ENCODE measurements around the gene KBTBD6.

DNA sequence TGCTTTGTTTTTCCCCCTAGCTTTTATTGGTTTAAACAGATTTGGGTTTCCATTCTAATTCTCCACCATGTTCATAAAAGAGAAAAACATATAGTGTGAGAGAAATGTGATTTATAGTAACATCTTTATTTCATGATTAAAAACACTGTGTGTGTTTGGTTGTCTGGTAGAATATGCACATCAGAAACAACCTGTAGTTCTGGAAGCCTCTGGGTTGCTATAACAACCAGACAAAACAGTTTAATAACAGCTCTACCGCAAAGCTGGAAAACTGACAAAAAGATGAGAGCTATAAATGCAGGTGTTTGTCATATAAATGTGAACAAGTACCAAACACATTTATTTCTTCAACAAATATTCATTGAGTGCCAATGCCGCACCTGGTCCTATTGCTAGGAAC, 9.8 kb downstream of the KBTBD6 start:
- TF ChIP-seq, protein P1, sequence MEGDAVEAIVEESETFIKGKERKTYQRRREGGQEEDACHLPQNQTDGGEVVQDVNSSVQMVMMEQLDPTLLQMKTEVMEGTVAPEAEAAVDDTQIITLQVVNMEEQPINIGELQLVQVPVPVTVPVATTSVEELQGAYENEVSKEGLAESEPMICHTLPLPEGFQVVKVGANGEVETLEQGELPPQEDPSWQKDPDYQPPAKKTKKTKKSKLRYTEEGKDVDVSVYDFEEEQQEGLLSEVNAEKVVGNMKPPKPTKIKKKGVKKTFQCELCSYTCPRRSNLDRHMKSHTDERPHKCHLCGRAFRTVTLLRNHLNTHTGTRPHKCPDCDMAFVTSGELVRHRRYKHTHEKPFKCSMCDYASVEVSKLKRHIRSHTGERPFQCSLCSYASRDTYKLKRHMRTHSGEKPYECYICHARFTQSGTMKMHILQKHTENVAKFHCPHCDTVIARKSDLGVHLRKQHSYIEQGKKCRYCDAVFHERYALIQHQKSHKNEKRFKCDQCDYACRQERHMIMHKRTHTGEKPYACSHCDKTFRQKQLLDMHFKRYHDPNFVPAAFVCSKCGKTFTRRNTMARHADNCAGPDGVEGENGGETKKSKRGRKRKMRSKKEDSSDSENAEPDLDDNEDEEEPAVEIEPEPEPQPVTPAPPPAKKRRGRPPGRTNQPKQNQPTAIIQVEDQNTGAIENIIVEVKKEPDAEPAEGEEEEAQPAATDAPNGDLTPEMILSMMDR (conservative IDR thresholded peaks at IDR 0.05): no peak
- TF ChIP-seq ZFX (IDR thresholded peaks at IDR 0.05): no peak
